Ishikawa (cell line): ENCODE measurements around the gene SMU1.

ENCODE experiments used
- EP300 ChIP-seq: IDR thresholded peaks from 2 replicates; pipeline ENCODE4 v1.6.1; 2012; ENCODE audit warnings: borderline replicate concordance
- TAF1 ChIP-seq: IDR thresholded peaks from 2 replicates; pipeline ENCODE4 v1.6.1; 2012; ENCODE audit warnings: low read depth, mild to moderate bottlenecking
- YY1 ChIP-seq: IDR thresholded peaks from 2 replicates; pipeline ENCODE4 v1.6.1; 2012; ENCODE audit warnings: low read depth
- TF ChIP-seq, protein P1 (sequence below): IDR thresholded peaks from 2 replicates; pipeline ENCODE4 v1.6.1; 2012; ENCODE audit warnings: low read depth, mild to moderate bottlenecking
- TF ChIP-seq, protein P2 (sequence below): IDR thresholded peaks from 2 replicates; pipeline ENCODE4 v1.6.1; 2012

DNA sequence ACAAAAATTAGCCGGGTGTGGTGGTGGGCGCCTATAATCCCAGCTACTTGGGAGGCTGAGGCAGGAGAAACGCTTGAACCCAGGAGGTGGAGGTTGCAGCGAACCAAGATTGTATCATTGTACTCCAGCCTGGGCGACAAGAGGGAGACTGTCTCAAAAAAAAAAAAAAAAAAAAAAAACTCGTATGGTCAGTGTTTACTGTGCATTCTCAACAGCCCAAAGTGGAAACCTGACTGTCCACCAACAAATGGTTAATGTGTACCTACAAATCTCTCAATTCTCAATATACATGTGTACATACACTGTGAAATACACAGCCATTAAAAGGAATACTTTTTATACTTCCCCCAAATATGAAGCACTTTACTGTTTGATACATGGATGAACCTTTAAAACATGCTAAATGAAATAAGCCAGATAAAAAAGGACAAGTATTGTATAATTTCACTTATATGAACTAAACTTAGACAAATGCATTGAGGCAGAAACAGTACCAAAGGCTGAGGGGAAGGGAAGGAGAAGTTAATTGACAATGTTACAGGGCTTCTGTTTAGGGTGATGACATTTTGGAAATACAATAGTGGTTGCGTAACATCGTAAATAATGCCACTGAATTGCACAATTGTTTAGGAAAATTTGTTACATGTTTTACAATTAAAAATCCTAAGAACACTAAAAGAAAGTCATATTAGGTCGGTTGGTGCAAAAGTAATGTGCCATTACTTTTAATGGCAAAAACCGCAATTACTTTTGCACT is 34.9 kb downstream of the SMU1 start:
- TF ChIP-seq, protein P1, sequence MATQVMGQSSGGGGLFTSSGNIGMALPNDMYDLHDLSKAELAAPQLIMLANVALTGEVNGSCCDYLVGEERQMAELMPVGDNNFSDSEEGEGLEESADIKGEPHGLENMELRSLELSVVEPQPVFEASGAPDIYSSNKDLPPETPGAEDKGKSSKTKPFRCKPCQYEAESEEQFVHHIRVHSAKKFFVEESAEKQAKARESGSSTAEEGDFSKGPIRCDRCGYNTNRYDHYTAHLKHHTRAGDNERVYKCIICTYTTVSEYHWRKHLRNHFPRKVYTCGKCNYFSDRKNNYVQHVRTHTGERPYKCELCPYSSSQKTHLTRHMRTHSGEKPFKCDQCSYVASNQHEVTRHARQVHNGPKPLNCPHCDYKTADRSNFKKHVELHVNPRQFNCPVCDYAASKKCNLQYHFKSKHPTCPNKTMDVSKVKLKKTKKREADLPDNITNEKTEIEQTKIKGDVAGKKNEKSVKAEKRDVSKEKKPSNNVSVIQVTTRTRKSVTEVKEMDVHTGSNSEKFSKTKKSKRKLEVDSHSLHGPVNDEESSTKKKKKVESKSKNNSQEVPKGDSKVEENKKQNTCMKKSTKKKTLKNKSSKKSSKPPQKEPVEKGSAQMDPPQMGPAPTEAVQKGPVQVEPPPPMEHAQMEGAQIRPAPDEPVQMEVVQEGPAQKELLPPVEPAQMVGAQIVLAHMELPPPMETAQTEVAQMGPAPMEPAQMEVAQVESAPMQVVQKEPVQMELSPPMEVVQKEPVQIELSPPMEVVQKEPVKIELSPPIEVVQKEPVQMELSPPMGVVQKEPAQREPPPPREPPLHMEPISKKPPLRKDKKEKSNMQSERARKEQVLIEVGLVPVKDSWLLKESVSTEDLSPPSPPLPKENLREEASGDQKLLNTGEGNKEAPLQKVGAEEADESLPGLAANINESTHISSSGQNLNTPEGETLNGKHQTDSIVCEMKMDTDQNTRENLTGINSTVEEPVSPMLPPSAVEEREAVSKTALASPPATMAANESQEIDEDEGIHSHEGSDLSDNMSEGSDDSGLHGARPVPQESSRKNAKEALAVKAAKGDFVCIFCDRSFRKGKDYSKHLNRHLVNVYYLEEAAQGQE, result no peak
- TF ChIP-seq, protein P2, sequence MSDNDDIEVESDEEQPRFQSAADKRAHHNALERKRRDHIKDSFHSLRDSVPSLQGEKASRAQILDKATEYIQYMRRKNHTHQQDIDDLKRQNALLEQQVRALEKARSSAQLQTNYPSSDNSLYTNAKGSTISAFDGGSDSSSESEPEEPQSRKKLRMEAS, result no peak
- TF ChIP-seq TAF1, result no peak
- TF ChIP-seq YY1, result no peak
- TF ChIP-seq EP300, result no peak
